ENCODE results near the gene TBC1D25. TPM values are rescaled to one million over a fixed set of nuclear protein-coding genes. Genes with fewer than 3 reads are reported as not detected.

The TBC1D25 gene
- total and polyA plus RNA-seq, 2 experiments from 2014 or later, result 1.9 to 4.5 TPM

- TF ChIP-seq STAT1 (IDR thresholded peaks at IDR 0.05; ENCODE audit: unreplicated experiment) (no peak), NANOG (IDR thresholded peaks at IDR 0.05; ENCODE audit: borderline replicate concordance) (no peak), CREB1 (CRISPR knock-in tag; IDR thresholded peaks at IDR 0.05; ENCODE audit: low read depth) (no peak), CTCF (conservative IDR thresholded peaks at IDR 0.05; ENCODE audit: low read depth in 2 of 2) (no peak)
- TF ChIP-seq, protein P1, sequence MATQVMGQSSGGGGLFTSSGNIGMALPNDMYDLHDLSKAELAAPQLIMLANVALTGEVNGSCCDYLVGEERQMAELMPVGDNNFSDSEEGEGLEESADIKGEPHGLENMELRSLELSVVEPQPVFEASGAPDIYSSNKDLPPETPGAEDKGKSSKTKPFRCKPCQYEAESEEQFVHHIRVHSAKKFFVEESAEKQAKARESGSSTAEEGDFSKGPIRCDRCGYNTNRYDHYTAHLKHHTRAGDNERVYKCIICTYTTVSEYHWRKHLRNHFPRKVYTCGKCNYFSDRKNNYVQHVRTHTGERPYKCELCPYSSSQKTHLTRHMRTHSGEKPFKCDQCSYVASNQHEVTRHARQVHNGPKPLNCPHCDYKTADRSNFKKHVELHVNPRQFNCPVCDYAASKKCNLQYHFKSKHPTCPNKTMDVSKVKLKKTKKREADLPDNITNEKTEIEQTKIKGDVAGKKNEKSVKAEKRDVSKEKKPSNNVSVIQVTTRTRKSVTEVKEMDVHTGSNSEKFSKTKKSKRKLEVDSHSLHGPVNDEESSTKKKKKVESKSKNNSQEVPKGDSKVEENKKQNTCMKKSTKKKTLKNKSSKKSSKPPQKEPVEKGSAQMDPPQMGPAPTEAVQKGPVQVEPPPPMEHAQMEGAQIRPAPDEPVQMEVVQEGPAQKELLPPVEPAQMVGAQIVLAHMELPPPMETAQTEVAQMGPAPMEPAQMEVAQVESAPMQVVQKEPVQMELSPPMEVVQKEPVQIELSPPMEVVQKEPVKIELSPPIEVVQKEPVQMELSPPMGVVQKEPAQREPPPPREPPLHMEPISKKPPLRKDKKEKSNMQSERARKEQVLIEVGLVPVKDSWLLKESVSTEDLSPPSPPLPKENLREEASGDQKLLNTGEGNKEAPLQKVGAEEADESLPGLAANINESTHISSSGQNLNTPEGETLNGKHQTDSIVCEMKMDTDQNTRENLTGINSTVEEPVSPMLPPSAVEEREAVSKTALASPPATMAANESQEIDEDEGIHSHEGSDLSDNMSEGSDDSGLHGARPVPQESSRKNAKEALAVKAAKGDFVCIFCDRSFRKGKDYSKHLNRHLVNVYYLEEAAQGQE (IDR thresholded peaks at IDR 0.05; ENCODE audit: unreplicated experiment), result no peak
Observed at GRCh38 chrX:48515842-48516241, 23.7 kb upstream of the TBC1D25 start (continued).

DNA sequence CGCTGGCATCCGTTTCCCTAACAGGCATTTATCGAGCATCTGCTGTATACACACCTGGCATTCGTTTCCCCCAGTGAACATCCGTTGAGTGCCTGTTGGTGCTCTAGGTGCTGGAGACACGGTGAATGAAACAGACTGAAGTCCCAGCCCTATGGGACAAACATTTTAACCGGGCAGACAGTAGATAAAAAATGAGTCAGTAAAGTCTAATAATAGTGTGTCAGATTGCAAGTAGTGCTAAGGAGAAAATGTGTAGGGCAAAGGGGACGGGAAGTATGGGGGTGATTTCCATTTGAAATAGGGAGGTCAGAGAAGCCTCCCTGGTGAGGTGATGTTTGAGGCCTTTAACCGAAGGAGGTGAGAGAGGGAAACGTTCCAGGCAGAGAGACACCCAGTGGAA is 23.2 kb upstream of the TBC1D25 start:
- Mint-ChIP-seq H3K9me3 (no peaks in the 10 kb centered on the region), H3K27me3 (ENCODE audit: insufficient read depth, low read depth, poor library complexity) (peaks cover 8% of the 10 kb centered on the region), H3K27ac (no peak overlapping the region), H3K4me3 (no peak overlapping the region), H3K36me3 (ENCODE audit: low read depth) (peaks cover 10% of the 10 kb centered on the region; the same call in 2 of the 3 replicates), H3K4me1 (peaks cover 6% of the 10 kb centered on the region; the same call in 2 of the 3 replicates)
- DNase-seq (ENCODE audit: low spot score) (no peak), ATAC-seq (no peak)
- Histone ChIP-seq H3K4me1 (ENCODE audit: insufficient read depth) (no peaks in the 10 kb centered on the region), H4K20me1 (replicated peaks; ENCODE audit: insufficient read depth) (no peaks in the 10 kb centered on the region), H3K4me3 (no peak overlapping the region), H3K36me3 (ENCODE audit: insufficient read depth) (no peaks in the 10 kb centered on the region), H3F3A (replicated peaks; ENCODE audit: low read depth) (no peaks in the 10 kb centered on the region), H3K9me2 (ENCODE audit: insufficient read depth) (no peaks in the 10 kb centered on the region), H2AFZ (no peak overlapping the region), H3K27ac (ENCODE audit: low read depth) (no peak overlapping the region), H3K27me3 (ENCODE audit: insufficient read depth) (no peaks in the 10 kb centered on the region), H3K79me2 (replicated peaks; ENCODE audit: insufficient read depth) (no peaks in the 10 kb centered on the region), H3K4me2 (no peak overlapping the region)
- TF ChIP-seq, protein P2, sequence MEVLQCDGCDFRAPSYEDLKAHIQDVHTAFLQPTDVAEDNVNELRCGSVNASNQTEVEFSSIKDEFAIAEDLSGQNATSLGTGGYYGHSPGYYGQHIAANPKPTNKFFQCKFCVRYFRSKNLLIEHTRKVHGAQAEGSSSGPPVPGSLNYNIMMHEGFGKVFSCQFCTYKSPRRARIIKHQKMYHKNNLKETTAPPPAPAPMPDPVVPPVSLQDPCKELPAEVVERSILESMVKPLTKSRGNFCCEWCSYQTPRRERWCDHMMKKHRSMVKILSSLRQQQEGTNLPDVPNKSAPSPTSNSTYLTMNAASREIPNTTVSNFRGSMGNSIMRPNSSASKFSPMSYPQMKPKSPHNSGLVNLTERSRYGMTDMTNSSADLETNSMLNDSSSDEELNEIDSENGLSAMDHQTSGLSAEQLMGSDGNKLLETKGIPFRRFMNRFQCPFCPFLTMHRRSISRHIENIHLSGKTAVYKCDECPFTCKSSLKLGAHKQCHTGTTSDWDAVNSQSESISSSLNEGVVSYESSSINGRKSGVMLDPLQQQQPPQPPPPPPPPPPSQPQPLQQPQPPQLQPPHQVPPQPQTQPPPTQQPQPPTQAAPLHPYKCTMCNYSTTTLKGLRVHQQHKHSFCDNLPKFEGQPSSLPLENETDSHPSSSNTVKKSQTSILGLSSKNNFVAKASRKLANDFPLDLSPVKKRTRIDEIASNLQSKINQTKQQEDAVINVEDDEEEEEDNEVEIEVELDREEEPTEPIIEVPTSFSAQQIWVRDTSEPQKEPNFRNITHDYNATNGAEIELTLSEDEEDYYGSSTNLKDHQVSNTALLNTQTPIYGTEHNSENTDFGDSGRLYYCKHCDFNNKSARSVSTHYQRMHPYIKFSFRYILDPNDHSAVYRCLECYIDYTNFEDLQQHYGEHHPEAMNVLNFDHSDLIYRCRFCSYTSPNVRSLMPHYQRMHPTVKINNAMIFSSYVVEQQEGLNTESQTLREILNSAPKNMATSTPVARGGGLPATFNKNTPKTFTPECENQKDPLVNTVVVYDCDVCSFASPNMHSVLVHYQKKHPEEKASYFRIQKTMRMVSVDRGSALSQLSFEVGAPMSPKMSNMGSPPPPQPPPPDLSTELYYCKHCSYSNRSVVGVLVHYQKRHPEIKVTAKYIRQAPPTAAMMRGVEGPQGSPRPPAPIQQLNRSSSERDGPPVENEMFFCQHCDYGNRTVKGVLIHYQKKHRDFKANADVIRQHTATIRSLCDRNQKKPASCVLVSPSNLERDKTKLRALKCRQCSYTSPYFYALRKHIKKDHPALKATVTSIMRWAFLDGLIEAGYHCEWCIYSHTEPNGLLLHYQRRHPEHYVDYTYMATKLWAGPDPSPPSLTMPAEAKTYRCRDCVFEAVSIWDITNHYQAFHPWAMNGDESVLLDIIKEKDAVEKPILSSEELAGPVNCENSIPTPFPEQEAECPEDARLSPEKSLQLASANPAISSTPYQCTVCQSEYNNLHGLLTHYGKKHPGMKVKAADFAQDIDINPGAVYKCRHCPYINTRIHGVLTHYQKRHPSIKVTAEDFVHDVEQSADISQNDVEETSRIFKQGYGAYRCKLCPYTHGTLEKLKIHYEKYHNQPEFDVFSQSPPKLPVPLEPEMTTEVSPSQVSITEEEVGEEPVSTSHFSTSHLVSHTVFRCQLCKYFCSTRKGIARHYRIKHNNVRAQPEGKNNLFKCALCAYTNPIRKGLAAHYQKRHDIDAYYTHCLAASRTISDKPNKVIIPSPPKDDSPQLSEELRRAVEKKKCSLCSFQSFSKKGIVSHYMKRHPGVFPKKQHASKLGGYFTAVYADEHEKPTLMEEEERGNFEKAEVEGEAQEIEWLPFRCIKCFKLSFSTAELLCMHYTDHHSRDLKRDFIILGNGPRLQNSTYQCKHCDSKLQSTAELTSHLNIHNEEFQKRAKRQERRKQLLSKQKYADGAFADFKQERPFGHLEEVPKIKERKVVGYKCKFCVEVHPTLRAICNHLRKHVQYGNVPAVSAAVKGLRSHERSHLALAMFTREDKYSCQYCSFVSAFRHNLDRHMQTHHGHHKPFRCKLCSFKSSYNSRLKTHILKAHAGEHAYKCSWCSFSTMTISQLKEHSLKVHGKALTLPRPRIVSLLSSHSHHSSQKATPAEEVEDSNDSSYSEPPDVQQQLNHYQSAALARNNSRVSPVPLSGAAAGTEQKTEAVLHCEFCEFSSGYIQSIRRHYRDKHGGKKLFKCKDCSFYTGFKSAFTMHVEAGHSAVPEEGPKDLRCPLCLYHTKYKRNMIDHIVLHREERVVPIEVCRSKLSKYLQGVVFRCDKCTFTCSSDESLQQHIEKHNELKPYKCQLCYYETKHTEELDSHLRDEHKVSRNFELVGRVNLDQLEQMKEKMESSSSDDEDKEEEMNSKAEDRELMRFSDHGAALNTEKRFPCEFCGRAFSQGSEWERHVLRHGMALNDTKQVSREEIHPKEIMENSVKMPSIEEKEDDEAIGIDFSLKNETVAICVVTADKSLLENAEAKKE (CRISPR knock-in tag; IDR thresholded peaks at IDR 0.05), result no peak
- TF ChIP-seq STAT1 (IDR thresholded peaks at IDR 0.05; ENCODE audit: unreplicated experiment) (no peak), CREB1 (CRISPR knock-in tag; IDR thresholded peaks at IDR 0.05; ENCODE audit: low read depth) (no peak), POLR2AphosphoS5 (IDR thresholded peaks at IDR 0.05; ENCODE audit: low read depth) (no peak)
- TF ChIP-seq, protein P1 (IDR thresholded peaks at IDR 0.05; ENCODE audit: unreplicated experiment), result no peak

All from GM23338 (cell line).